WTC11 (cell line): ENCODE measurements around the gene PLCH2.

Experiments
- ATF1 ChIP-seq: sonication (generic); formaldehyde crosslinking; IDR thresholded peaks from 2 replicates; pipeline ENCODE4 v1.8.1; 2023; ENCODE audit warnings: mild to moderate bottlenecking, moderate library complexity, missing genetic modification reagents
- CREB1 ChIP-seq: sonication (generic); formaldehyde crosslinking; IDR thresholded peaks from 2 replicates; pipeline ENCODE4 v1.8.0; 2023; ENCODE audit warnings: mild to moderate bottlenecking, missing genetic modification reagents
- CTCF ChIP-seq: fragments of 200-600 bp; IDR thresholded peaks from 2 replicates; pipeline ENCODE4 v1.8.0; 2022; ENCODE audit warnings: antibody characterized with exemption
- ETV6 ChIP-seq: sonication (generic); formaldehyde crosslinking; IDR thresholded peaks from 2 replicates; pipeline ENCODE4 v1.8.1; 2022; ENCODE audit warnings: mild to moderate bottlenecking, missing genetic modification reagents
- FOXJ3 ChIP-seq: sonication (generic); formaldehyde crosslinking; IDR thresholded peaks from 2 replicates; pipeline ENCODE4 v1.9.0; 2021; ENCODE audit warnings: missing genetic modification reagents, mild to moderate bottlenecking, borderline replicate concordance
- SMAD4 ChIP-seq: sonication (generic); formaldehyde crosslinking; IDR thresholded peaks from 2 replicates; pipeline ENCODE4 v1.8.0; 2022; ENCODE audit warnings: mild to moderate bottlenecking, missing genetic modification reagents
- TCF7 ChIP-seq: sonication (generic); formaldehyde crosslinking; IDR thresholded peaks from 2 replicates; pipeline ENCODE4 v1.8.0; 2022; ENCODE audit warnings: mild to moderate bottlenecking, low read depth, missing genetic modification reagents, moderate library complexity
- USF2 ChIP-seq: sonication (generic); formaldehyde crosslinking; IDR thresholded peaks from 2 replicates; pipeline ENCODE4 v1.8.1; 2023; ENCODE audit warnings: mild to moderate bottlenecking, missing genetic modification reagents, moderate library complexity
- ZBTB43 ChIP-seq: sonication (generic); formaldehyde crosslinking; IDR thresholded peaks from 2 replicates; pipeline ENCODE4 v1.8.1; 2023; ENCODE audit warnings: mild to moderate bottlenecking, missing genetic modification reagents
- ZNF263 ChIP-seq: sonication (generic); formaldehyde crosslinking; IDR thresholded peaks from 2 replicates; pipeline ENCODE4 v1.8.1; 2022; ENCODE audit warnings: low read depth, mild to moderate bottlenecking, moderate library complexity, missing genetic modification reagents

DNA sequence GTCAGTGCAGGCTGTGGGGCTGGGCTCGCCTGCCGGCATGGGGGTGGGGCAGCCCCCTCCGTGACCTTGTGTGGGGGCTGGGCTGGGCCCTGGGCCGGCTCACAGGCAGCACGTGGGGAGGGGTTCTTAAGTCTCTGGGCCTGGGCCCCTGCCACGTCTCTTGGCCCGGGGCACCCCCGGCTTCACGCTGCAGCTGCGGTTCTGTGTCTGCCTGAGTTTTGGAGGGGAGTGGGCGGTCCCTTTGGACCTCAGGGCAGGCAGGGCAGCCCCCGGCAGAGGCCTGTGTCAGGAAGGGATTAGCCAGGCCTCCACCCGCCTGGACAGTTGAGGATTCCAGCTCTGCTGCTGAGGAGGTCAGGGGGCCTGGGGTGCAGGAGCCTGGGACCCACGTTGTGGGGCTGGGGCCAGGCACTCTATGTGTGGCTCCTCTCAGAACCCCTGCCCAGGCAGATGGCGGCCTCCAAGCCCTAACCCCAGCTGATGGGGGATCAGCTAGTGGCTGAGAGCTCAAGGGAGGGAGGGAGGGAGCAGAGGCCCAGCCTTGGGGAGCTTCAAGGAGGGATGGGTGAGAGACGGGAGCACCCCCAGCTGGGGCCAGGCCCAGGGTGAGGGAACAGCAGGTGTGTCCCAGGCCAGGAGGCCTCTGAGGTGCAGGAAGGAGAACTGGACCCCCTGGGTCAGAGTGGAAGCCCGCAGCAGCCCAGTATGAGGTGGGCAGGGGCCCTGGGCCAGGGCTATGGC, 1.8 kb upstream of the PLCH2 start:
- TF ChIP-seq CTCF: no peak
- TF ChIP-seq ZBTB43: no peak
- no peak for TF ChIP-seq FOXJ3
- no peak for TF ChIP-seq TCF7 (CRISPR knock-in tag)
- no peak for TF ChIP-seq ATF1 (CRISPR knock-in tag)
- no peak for TF ChIP-seq SMAD4 (CRISPR knock-in tag)
- TF ChIP-seq ETV6 (CRISPR knock-in tag): no peak
- TF ChIP-seq ZNF263 (CRISPR knock-in tag): no peak
- no peak for TF ChIP-seq CREB1 (CRISPR knock-in tag)
- TF ChIP-seq USF2 (CRISPR knock-in tag): no peak
